Suprapubic skin (tissue), 4 donors: ENCODE results near the gene SLC39A5. TPM values are rescaled to one million over a fixed set of nuclear protein-coding genes. Genes with fewer than 3 reads are reported as not detected.
"Not testable (repeated sequence)": the region's sequence is repeated elsewhere in the genome, so short reads cannot be mapped to it uniquely, and the experiment has no call there.

Experiments
- DNase-seq, 2 donors: peaks; one replicate each; pipeline ENCODE4 v3.0.0-alpha.2; 2019; ENCODE audit warnings: low spot score in 2 of 2
- H3K27ac ChIP-seq: fragments of 200-600 bp; sonication (generic); one replicate; pipeline ENCODE4 v1.5.1; 2019
- H3K27me3 ChIP-seq: fragments of 200-600 bp; sonication (generic); one replicate; pipeline ENCODE4 v1.5.1; 2019
- H3K36me3 ChIP-seq: fragments of 200-600 bp; sonication (generic); one replicate; pipeline ENCODE4 v1.5.1; 2019
- H3K4me1 ChIP-seq: fragments of 200-600 bp; sonication (generic); one replicate; pipeline ENCODE4 v1.5.1; 2019
- H3K4me3 ChIP-seq: fragments of 200-600 bp; sonication (generic); one replicate; pipeline ENCODE4 v1.5.1; 2019; ENCODE audit warnings: mild to moderate bottlenecking
- H3K9me3 ChIP-seq: fragments of 200-600 bp; sonication (generic); one replicate; pipeline ENCODE4 v1.5.1; 2019
- CTCF ChIP-seq, 2 donors: fragments of 200-600 bp in 1 of 2; fragments of 450-650 bp in 1 of 2; sonication (generic) in 1 of 2; IDR thresholded peaks; one replicate each; pipeline ENCODE4 v1.5.1; 2016 to 2019; ENCODE audit warnings: antibody characterized with exemption in 2 of 2, mild to moderate bottlenecking in 1 of 2, moderate library complexity in 1 of 2
- EP300 ChIP-seq: sonication (generic); formaldehyde crosslinking; IDR thresholded peaks from one replicate; pipeline ENCODE4 v1.6.1; 2017; ENCODE audit warnings: antibody characterized with exemption
- POLR2A ChIP-seq, 2 donors: fragments of 450-650 bp; IDR thresholded peaks; one replicate each; pipeline ENCODE4 v1.6.1; 2017; ENCODE audit warnings: antibody characterized with exemption in 2 of 2, mild to moderate bottlenecking in 2 of 2, moderate library complexity in 2 of 2
- POLR2AphosphoS5 ChIP-seq, 3 donors: sonication (generic); formaldehyde crosslinking; IDR thresholded peaks; one replicate each; pipeline ENCODE4 v1.6.1; 2017; ENCODE audit warnings: antibody characterized with exemption in 3 of 3
- WGBS: methylation state at CpG from one replicate; pipeline ENCODE4 v1.1.5; 2018; 5-methylcytosine and 5-hydroxymethylcytosine counted together
- total RNA-seq, 4 donors: library from RNA; depleted of rRNA; stranded (reverse); fragments of >200 nt; gene quantifications; one replicate each; pipeline ENCODE4 v1.1.0, GENCODE V29; 2016

The SLC39A5 gene
- total RNA-seq, 4 donors from 2014 or later: 1.3 to 2.4 TPM; not detected in 2

GRCh38 chr12:56266693-56267442 lies 37.0 kb downstream of the SLC39A5 start, which contains the start of gene COQ10A:
Gene COQ10A, plus strand, starts transcription at chr12:56266942. Its CDS starts 177 bp downstream, at chr12:56267119.
- under 1% methylated on average over 41 of the region's 68 CpGs for WGBS
- DNase-seq: peak; percentile 94
- H3K27me3 ChIP-seq: no peaks in the 10 kb centered on the region
- H3K27ac ChIP-seq: peak within 1 kb of the TSS; percentile 88
- TF ChIP-seq POLR2AphosphoS5 (IDR thresholded peaks at IDR 0.05): peak in 2 of 3 donors; percentile 7 to 27
- TF ChIP-seq EP300: no peak
- TF ChIP-seq CTCF (IDR thresholded peaks at IDR 0.05): peak; percentile 34 to 63
- TF ChIP-seq POLR2A (IDR thresholded peaks at IDR 0.05): peak in 1 of 2 donors; percentile 65
- peaks cover 16% of the 10 kb centered on the region for H3K36me3 ChIP-seq
- no peaks in the 10 kb centered on the region for H3K9me3 ChIP-seq
- H3K4me3 ChIP-seq: peak within 1 kb of the TSS; percentile 63
- H3K4me1 ChIP-seq: peaks cover 16% of the 10 kb centered on the region

- 27% methylated on average over 21 of the region's 21 CpGs for WGBS
- TF ChIP-seq POLR2AphosphoS5 (IDR thresholded peaks at IDR 0.05) (no peak), EP300 (no peak), CTCF (IDR thresholded peaks at IDR 0.05) (no peak), POLR2A (IDR thresholded peaks at IDR 0.05) (no peak)
These were observed 37.7 kb downstream of the SLC39A5 start for GRCh38 chr12:56267443-56268071.

GRCh38 chr12:56271031-56271430 lies 41.2 kb downstream of the SLC39A5 start:
- DNase-seq: no peak
- no peaks in the 10 kb centered on the region for H3K27me3 ChIP-seq
- H3K4me1 ChIP-seq: peaks cover 14% of the 10 kb centered on the region
- no peak overlapping the region for H3K27ac ChIP-seq
- TF ChIP-seq POLR2AphosphoS5 (IDR thresholded peaks at IDR 0.05) (no peak), EP300 (no peak), POLR2A (IDR thresholded peaks at IDR 0.05) (no peak), CTCF (IDR thresholded peaks at IDR 0.05) (no peak)
- no peak overlapping the region for H3K4me3 ChIP-seq
- no peaks in the 10 kb centered on the region for H3K9me3 ChIP-seq
- WGBS: 0% methylated on average over 1 of the region's 1 CpG
- H3K36me3 ChIP-seq: peaks cover 56% of the 10 kb centered on the region

More at GRCh38 chr12:56267443-56268071, 37.7 kb downstream of the SLC39A5 start:
- Histone ChIP-seq H3K4me1 (peaks cover 16% of the 10 kb centered on the region), H3K27me3 (no peaks in the 10 kb centered on the region), H3K9me3 (no peaks in the 10 kb centered on the region), H3K4me3 (peak overlapping the region; percentile 63), H3K27ac (peak overlapping the region; percentile 88), H3K36me3 (peaks cover 23% of the 10 kb centered on the region)
- DNase-seq: no peak

GRCh38 chr12:56272468-56272867 lies 42.6 kb downstream of the SLC39A5 start:
- not testable (repeated sequence) for H3K27ac ChIP-seq, H3K9me3 ChIP-seq, DNase-seq, H3K4me1 ChIP-seq, H3K27me3 ChIP-seq, H3K4me3 ChIP-seq
- peaks cover 68% of the 10 kb centered on the region for H3K36me3 ChIP-seq
- 76% methylated on average over 2 of the region's 2 CpGs for WGBS

GRCh38 chr12:56274299-56274698 lies 44.4 kb downstream of the SLC39A5 start:
- Histone ChIP-seq H3K4me1 (no peaks in the 10 kb centered on the region), H3K27me3 (no peaks in the 10 kb centered on the region), H3K36me3 (peaks cover 86% of the 10 kb centered on the region), H3K9me3 (no peaks in the 10 kb centered on the region), H3K4me3 (no peak overlapping the region), H3K27ac (no peak overlapping the region)
- TF ChIP-seq EP300: no peak
- TF ChIP-seq POLR2AphosphoS5 (IDR thresholded peaks at IDR 0.05): no peak
- TF ChIP-seq POLR2A (IDR thresholded peaks at IDR 0.05): no peak
- no peak for TF ChIP-seq CTCF (IDR thresholded peaks at IDR 0.05)
- DNase-seq: no peak
- WGBS: 94% methylated on average over 2 of the region's 2 CpGs
